Measurements from ENCODE around the gene LYZL1.

GRCh38 chr10:29345144-29345909 lies 56.5 kb downstream of the LYZL1 start:
- TF ChIP-seq CTCF (IDR thresholded peaks at IDR 0.05) = no peak
- TF ChIP-seq POLR2AphosphoS5 (IDR thresholded peaks at IDR 0.05) = no peak

All from breast epithelium (tissue), 3 donors.